ENCODE measurements around the gene NPLOC4. TPM values are rescaled to one million over a fixed set of nuclear protein-coding genes. Genes with fewer than 3 reads are reported as not detected.

Gene NPLOC4
- total RNA-seq, 1 experiment from 2014 or later = 208 TPM

- CTCF ChIA-PET = no interaction called here
- Histone ChIP-seq H3K27ac (no peak overlapping the region), H3K4me3 (no peak overlapping the region), H3K9me2 (ENCODE audit: insufficient read depth) (no peaks in the 10 kb centered on the region), H2AFZ (no peak overlapping the region), H3K4me1 (replicated peaks; ENCODE audit: insufficient read depth) (no peaks in the 10 kb centered on the region), H3K4me2 (no peak overlapping the region), H3K27me3 (ENCODE audit: insufficient read depth, low read depth) (no peaks in the 10 kb centered on the region), H3K36me3 (ENCODE audit: low read depth) (no peaks in the 10 kb centered on the region), H4K20me1 (ENCODE audit: insufficient read depth) (no peaks in the 10 kb centered on the region), H3F3A (ENCODE audit: insufficient read depth, low read depth) (peaks cover 12% of the 10 kb centered on the region; the same call in 1 of the 2 replicates), H3K79me2 (ENCODE audit: low read depth) (peaks cover 14% of the 10 kb centered on the region), H3K9me3 (ENCODE audit: insufficient read depth, low read depth) (no peaks in the 10 kb centered on the region)
- POLR2A ChIA-PET (ENCODE audit: unreplicated experiment) = interaction anchor here (0.7 kb wide), 1 partner anchor 155 kb away, joined by 4 read pairs; no protein-coding TSS in a partner anchor
- no peak for DNase-seq
- BruUV-seq (replicated peaks) = no TSS peak
- intact Hi-C loops (cut with micrococcal nuclease; ENCODE audit: unreplicated experiment) = no loop called here
- TF ChIP-seq CTCF (conservative IDR thresholded peaks at IDR 0.05) (no peak), EZH2 (IDR thresholded peaks at IDR 0.05; ENCODE audit: low read depth) (no peak)
These were observed 36.0 kb upstream of the NPLOC4 start for GRCh38 chr17:81672954-81673353.

DNA sequence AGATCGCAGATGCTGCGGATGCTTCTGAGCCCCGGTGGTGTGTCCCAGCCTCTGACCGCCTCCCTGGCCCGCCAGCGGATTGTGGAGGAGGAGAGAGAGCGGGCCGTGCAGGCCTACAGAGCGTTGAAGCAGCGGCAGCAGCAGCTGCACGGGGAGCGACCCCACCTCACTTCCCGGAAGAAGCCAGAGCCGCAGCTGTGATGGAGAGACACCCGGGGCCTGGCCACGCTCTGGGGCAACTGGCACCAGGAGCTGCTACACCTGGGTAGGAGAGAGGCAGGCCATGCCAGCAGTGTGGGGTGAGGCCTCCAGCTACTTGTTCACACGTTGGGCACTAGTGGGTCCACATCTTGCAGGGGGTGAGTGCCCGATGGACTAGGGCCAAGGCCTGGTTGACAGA lies 35.6 kb upstream of the NPLOC4 start:
- H3F3A ChIP-seq (ENCODE audit: insufficient read depth, low read depth) = peaks cover 12% of the 10 kb centered on the region; the same call in 1 of the 2 replicates
- no peaks in the 10 kb centered on the region for H3K4me1 ChIP-seq (replicated peaks; ENCODE audit: insufficient read depth)
- H3K27me3 ChIP-seq (ENCODE audit: insufficient read depth, low read depth) = no peaks in the 10 kb centered on the region
- H2AFZ ChIP-seq = no peak overlapping the region
- intact Hi-C loops (cut with micrococcal nuclease; ENCODE audit: unreplicated experiment) = no loop called here
- H3K36me3 ChIP-seq (ENCODE audit: low read depth) = no peaks in the 10 kb centered on the region
- no TSS peak for BruUV-seq (replicated peaks)
- H3K9me2 ChIP-seq (ENCODE audit: insufficient read depth) = no peaks in the 10 kb centered on the region
- ChIA-PET CTCF (no interaction called here), POLR2A (ENCODE audit: unreplicated experiment) (interaction anchor here (0.7 kb wide), 1 partner anchor 155 kb away, joined by 4 read pairs; no protein-coding TSS in a partner anchor)
- no peak overlapping the region for H3K4me3 ChIP-seq
- no peaks in the 10 kb centered on the region for H3K9me3 ChIP-seq (ENCODE audit: insufficient read depth, low read depth)
- H3K27ac ChIP-seq = no peak overlapping the region
- peaks cover 18% of the 10 kb centered on the region for H3K79me2 ChIP-seq (ENCODE audit: low read depth)
- no peak for DNase-seq
- no peak for TF ChIP-seq EZH2 (IDR thresholded peaks at IDR 0.05; ENCODE audit: low read depth)
- no peak for TF ChIP-seq CTCF (conservative IDR thresholded peaks at IDR 0.05)
- H3K4me2 ChIP-seq = no peak overlapping the region
- H4K20me1 ChIP-seq (ENCODE audit: insufficient read depth) = no peaks in the 10 kb centered on the region

GRCh38 chr17:81667754-81668153 lies 30.8 kb upstream of the NPLOC4 start:
- Histone ChIP-seq H2AFZ (no peak overlapping the region), H3K4me1 (replicated peaks; ENCODE audit: insufficient read depth) (peaks cover 10% of the 10 kb centered on the region), H3F3A (ENCODE audit: insufficient read depth, low read depth) (peaks cover 10% of the 10 kb centered on the region; the same call in 1 of the 2 replicates), H3K9me2 (ENCODE audit: insufficient read depth) (no peaks in the 10 kb centered on the region), H3K27ac (no peak overlapping the region), H3K4me2 (peak overlapping the region; percentile 75), H4K20me1 (ENCODE audit: insufficient read depth) (no peaks in the 10 kb centered on the region), H3K79me2 (ENCODE audit: low read depth) (peaks cover 42% of the 10 kb centered on the region), H3K27me3 (ENCODE audit: insufficient read depth, low read depth) (no peaks in the 10 kb centered on the region), H3K36me3 (ENCODE audit: low read depth) (no peaks in the 10 kb centered on the region), H3K4me3 (peak overlapping the region; percentile 86; the same call in 1 of the 2 replicates), H3K9me3 (ENCODE audit: insufficient read depth, low read depth) (no peaks in the 10 kb centered on the region)
- no TSS peak for BruUV-seq (replicated peaks)
- TF ChIP-seq EZH2 (IDR thresholded peaks at IDR 0.05; ENCODE audit: low read depth) = no peak
- TF ChIP-seq CTCF (conservative IDR thresholded peaks at IDR 0.05) = no peak
- POLR2A ChIA-PET (ENCODE audit: unreplicated experiment) = interaction anchor here (0.7 kb wide), 2 partner anchors 91 to 245 kb away, joined by 8 to 14 read pairs; no protein-coding TSS in a partner anchor
- intact Hi-C loops (cut with micrococcal nuclease; ENCODE audit: unreplicated experiment) = no loop called here
- CTCF ChIA-PET = no interaction called here
- no peak for DNase-seq
